Measurements from ENCODE around the gene GGA2.
"Not testable (repeated sequence)": the region's sequence is repeated elsewhere in the genome, so short reads cannot be mapped to it uniquely, and the experiment has no call there.

Gene GGA2

GRCh38 chr16:23502466-23502865 is 7.8 kb downstream of the GGA2 start:
- no peak for DNase-seq

DNA sequence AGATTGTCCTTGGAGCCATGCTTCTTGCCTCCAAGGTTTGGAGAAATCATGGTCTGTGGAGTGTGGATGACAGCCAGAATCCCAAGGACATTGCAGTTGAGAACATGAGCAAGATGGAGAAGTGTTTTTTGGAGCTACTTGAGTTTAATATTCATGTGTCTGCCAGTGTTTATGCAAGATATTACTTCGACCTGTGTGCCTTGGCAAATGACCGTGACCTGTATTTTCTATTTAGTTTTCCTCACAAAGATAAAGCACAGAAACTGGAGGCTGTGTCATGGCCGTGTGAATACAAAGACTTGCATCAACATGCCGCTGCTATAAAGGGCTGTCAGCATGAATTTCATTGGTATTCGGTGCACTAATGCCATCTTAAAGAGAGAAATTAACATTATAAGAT is 9.0 kb downstream of the GGA2 start:
- no peak for DNase-seq

GRCh38 chr16:23500862-23501225 is 9.4 kb downstream of the GGA2 start:
- DNase-seq = peak; percentile 44

GRCh38 chr16:23500212-23500861 is 10.0 kb downstream of the GGA2 start:
- DNase-seq = peak; percentile 70

DNA sequence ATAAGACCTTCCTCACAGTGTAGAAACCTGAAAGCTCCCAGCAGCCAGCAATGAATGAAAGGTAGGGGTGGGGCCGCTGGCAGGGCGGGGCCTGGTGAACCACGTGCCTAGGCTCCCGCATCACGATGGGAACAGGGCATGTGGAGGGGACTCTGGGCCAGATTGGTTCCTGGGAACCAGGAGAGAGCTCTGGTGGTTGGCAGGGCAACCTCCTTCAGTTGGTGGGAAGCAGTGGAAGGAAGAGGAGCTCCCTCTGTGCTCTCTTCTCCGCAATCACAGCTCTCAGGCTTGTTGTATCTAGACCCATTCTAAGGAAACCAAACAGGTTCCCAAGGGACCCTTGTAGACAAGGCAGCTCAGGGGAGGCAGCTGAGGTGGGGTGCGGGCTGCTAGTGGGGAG is 10.5 kb downstream of the GGA2 start:
- no peak for DNase-seq

DNA sequence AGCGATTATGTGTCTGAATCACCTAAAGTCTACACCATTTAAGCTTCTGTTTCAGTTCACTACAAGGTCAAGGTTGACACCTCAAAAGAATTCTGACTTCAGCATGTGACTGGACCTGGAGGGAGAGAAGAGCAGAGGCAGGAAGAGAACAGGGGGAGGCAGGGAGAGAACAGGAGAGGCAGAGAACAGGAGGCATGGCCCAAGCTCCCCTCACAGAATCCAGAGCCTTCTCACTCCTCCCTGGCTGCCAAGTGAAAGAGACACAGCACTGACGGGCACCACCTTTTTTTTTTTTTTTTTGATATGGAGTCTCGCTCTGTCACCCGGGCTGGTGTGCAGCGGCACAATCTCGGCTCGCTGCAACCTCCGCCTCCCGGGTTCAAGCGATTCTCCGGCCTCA is 11.4 kb downstream of the GGA2 start:
- DNase-seq = no peak

- no peak for DNase-seq
Measured at GRCh38 chr16:23497543-23497868, 12.8 kb downstream of the GGA2 start.

- DNase-seq = no peak
Measured at GRCh38 chr16:23496821-23497542, 13.3 kb downstream of the GGA2 start.

GRCh38 chr16:23495671-23496070 is 14.6 kb downstream of the GGA2 start:
- peak; percentile 41 for DNase-seq

- DNase-seq = no peak
Measured at GRCh38 chr16:23494188-23494587, 16.1 kb downstream of the GGA2 start.

- DNase-seq = no peak
Measured at GRCh38 chr16:23491490-23492391, 18.6 kb downstream of the GGA2 start.

GRCh38 chr16:23486480-23486879 is 23.8 kb downstream of the GGA2 start:
- no peak for DNase-seq

- no peak for DNase-seq
Measured at GRCh38 chr16:23485841-23486240, 24.5 kb downstream of the GGA2 start.

DNA sequence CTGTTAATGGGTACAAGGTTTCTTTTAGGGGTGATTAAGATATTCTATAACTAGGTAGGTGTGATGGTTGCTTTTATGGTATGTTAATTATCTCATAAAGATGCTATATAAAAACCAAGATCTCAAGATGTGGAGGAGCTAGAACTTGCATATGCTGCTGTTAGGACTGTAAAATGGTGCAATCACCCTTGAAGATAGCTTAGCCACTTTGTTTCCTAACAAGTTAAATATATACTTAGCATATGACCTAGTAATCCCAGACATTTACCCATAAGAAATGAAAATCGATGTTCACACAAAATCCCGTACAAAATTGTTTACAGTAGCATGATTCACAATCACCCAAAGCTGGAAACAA is 25.1 kb downstream of the GGA2 start:
- no peak for DNase-seq

- no peak for DNase-seq
Measured at GRCh38 chr16:23484510-23485256, 25.6 kb downstream of the GGA2 start.

GRCh38 chr16:23483492-23483891 is 26.8 kb downstream of the GGA2 start:
- not testable (repeated sequence) for DNase-seq

DNA sequence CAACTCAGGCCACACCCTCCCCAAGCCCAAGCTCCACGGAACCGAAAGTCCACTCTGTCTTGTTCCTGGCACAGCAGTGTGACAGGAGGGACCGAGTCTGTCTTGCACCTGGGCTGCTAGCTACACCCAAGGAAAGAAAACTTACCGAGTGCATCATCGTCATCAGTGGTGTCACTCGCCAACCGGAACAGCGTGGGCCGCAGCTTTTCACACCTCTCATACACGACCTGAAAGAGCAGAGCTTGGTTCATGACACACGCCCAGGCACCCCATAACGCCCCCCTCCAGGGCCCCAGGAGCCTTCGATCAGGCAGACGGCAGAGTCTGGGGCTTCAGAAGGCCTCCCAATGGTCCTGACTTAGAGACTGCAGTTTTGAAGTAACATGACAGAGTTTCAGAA is 27.5 kb downstream of the GGA2 start:
- DNase-seq = no peak

GRCh38 chr16:23480257-23480656 is 30.0 kb downstream of the GGA2 start:
- DNase-seq = no peak

DNA sequence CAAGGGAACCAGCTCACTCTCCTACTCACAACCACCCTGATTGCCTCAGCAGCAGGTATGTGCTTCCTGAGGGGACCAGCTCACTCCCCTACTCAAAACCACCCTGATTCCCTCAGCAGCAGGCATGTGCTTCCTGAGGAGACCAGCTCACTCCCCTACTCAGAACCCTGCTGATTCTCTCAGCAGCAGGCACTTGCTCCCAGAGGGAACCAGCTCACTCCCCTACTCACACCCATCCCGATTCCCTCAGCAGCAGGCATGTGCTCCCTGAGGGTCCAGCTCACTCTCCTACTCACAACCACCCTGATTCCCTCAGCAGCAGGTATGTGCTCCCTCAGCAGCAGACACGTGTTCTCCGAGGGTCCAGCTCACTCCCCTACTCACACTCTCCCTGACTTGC is 31.2 kb downstream of the GGA2 start:
- DNase-seq = no peak

DNA sequence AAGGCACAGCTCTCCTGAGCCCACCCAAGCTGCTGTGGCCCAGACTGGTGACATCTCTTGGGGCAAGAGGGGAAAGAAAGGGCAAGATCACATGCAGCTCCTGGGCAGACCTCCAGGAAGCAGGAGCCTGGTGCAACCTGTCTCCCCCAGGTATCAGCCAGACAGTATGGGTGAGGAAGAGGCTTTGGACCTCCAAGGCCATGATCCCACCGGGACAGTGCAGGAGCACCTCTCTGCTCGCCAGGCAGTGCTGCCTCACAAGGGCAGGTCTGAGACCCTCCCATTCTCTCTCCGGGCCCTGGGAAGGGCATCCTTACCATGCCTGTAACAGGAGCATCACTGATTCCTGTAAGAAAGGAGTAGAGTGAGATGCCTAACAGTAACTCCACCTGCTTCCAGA is 31.7 kb downstream of the GGA2 start:
- no peak for DNase-seq

GRCh38 chr16:23476289-23476688 is 34.0 kb downstream of the GGA2 start:
- no peak for DNase-seq

DNA sequence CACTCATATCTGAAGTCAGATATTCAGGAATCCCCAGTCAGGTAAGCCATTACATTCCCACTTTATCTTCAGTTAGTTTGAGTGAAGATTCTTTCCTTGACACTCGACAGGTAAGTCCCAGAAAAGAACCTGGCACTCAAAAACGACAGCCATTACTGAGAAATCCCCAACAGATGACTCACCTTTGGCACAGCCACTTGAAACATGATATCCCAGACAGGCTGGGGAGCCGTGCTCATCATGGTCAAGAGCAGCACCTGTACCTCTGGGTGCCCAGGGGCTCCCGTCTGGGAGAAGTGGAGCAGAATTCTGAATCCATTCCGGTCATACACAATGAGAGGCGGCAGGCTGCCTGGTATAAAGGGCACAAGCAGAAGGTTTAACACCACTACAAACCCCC is 40.5 kb downstream of the GGA2 start:
- no peak for DNase-seq

DNA sequence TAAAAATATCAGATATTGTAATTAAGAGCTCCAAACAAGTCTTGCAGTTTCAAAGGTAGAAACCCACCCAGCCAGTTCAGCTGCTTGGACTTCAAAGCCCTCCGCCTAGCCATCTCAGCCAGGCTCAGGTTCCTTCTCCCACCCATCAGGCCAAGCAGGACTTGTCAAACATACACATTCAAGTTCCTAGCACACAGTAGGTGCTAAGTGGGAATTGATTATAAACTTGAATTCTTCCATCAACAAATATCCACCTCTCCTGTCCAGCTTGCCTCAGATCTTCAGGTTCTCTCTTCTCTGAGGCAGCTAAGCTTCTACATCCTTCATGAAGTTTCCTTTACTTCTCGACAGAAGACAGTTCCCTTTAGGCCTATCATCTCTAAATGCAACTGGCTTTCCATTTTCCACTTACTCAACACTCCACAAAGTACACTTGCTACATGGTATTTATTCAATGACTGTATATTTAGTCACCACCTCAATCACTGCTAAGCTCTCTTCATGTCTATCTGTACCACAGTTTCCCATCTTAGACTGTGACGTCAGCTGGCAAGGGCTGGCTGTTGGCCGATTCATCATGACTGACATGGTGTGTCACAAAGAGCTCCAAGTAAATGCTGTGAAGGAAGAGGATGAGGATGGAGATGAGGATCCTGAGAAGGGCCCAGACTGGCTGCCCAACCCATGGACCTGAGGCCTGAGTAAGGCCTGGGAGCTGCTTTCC is 44.0 kb downstream of the GGA2 start:
- no peak for DNase-seq
